HPDE6-E6E7 (cell line): ENCODE results near the gene PATJ.
A peak's percentile ranks its signal among the peaks of the same experiment; 100 is the strongest.
"Not testable (repeated sequence)": the region's sequence is repeated elsewhere in the genome, so short reads cannot be mapped to it uniquely, and the experiment has no call there.

Source experiments
- DNase-seq: peaks from one replicate; pipeline ENCODE4 v3.0.0; 2011; ENCODE audit warnings: missing footprints; ENCODE audit errors: extremely low spot score

PATJ gene

DNA sequence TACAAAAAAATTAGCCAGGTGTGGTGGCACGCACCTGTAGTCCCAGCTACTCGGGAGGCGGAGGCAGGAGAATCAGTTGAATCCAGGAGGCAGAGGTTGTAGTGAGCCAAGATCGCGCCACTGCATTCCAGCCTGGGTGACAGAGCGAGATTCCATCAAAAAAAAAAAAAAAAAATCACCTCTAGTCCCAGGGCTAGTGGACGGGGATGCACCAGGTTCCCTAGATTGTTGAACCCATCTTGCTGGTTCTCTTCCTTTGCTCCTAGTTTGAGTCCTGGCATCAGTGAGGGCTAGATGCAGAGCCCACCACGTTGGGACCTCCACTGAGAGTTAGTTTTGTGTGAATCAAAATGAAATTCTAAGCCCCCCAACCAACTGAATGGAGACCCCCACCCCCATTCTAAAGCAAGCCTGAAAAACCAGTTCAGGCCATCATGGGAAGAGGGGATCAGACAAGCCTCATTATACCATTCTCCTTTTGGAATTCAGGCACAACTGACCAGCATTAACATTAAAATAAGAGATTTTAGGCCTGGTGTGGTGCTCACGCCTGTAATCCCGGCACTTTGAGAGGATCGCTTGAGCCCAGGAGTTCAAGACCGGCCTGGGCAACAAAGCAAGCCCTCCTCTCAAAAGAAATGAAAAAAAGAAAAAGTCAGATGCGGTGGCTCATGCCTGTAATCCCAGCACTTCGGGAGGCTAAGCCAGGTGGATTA lies 434.5 kb downstream of the PATJ start:
- DNase-seq, result no peak

DNA sequence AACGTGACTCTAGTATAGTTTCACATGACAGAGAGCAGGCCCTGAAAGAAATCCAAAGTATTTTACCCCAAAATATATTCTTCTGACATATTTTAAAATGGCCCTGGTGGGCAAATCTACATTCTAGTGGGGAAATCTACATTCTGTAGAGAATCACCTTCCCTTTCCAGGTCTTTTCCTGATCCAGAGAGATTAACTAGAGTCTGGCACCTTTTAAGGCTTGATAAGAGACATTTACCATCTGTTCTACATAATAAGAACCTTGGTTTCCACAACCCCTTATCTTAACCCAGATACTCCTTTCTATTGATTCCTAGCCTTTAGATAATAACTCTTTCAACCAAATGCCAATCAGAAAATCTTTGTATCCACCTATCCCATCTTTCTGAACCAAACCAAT lies 435.3 kb downstream of the PATJ start:
- DNase-seq, result no peak

DNA sequence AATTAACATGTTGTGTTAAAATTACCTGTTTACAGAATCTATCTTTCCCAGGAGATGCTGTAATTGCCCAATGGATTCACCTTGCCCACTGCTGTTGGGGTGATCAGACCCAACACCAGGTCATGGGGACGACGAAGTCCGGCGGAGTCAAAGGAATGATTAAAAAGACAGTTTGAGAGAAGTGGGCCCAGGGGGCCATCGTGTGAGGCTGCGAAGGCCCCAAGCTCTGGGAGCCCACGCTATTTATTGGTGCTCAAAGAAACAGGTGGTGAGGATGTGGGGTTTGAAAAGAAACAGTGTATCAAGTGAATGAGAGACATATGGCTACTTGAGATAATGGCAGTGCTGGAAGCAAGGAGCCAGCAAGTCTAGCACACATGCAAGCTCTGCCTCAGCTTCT lies 436.1 kb downstream of the PATJ start:
- no peak for DNase-seq

DNA sequence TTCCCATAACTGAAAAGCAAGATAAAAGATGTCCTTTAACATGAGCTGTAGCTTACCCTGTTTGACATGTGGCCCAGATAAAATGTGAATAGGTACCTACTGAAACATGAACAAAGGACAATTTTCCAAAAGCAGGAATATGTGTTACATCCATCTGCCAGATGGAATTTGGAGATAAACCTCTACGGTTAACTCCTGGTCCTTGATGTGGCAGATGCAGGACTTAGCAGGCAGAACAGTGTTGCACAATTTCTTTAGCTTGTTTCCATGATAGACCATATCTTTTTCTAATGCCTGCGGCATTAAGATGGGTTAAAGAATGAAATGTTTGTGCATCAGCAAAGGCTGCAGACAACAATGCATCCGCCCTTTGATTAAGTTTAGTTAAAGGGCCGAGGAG lies 437.8 kb downstream of the PATJ start:
- DNase-seq, result not testable (repeated sequence)

- DNase-seq, result peak; percentile 20
These were observed 438.4 kb downstream of the PATJ start for GRCh38 chr1:62180639-62181038.

DNA sequence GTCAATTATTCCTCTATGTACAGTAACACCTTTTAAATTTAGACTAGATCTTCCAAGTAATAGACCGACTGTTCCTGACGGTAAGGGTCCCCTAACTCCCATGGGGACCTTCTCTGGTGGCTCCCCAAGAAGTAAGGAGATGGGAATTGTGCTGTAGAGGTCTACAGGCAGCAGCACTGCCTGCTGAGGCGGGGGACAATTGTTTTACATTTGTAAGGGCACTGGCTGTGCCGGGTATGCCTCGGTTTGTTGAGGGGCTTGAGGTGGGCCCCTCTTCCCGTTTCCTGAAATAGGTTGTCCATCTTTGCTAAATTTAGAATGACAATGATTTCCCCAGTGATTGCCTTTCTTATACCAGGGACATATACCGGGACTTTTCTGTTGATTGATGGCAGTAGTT lies 439.3 kb downstream of the PATJ start:
- DNase-seq, result no peak

DNA sequence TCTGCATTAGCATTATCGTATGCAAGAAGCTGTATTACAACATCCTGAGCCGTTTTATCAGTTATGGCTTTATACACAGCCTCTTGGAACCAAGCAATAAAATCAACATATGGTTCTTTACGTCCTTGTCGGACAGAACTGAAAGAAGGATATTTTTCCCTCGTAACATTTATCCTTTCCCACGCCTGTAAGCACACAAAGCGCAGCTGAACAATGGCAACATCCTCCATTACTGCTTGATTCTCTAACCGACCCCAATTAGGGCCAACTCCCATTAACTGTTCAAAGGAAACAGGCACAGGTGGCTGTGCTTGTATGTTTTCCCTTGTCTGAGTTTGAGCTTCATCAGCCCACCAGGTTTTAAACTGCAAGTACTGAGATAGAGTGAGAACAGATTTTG lies 439.9 kb downstream of the PATJ start:
- DNase-seq, result not testable (repeated sequence)

- DNase-seq, result not testable (repeated sequence)
These were observed 441.1 kb downstream of the PATJ start for GRCh38 chr1:62183164-62184020.

DNA sequence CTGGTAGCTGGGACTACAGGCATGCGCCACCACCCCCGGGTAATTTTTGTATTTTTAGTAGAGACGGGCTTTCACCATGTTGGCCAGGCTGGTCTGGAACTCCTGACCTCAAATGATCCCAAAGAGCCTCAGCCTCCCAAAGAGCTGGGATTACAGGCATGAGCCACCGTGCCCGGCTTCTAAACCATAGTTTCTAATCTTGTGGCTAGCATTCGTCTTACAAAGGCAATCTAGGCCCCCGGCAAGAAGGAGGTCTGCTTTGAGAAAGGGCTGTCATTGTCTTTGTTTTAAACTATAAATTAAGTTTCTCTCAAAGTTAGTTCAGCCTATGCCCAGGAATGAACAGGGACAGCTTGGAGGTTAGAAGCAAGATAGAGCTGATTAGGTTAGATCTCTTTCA lies 442.1 kb downstream of the PATJ start:
- no peak for DNase-seq

DNA sequence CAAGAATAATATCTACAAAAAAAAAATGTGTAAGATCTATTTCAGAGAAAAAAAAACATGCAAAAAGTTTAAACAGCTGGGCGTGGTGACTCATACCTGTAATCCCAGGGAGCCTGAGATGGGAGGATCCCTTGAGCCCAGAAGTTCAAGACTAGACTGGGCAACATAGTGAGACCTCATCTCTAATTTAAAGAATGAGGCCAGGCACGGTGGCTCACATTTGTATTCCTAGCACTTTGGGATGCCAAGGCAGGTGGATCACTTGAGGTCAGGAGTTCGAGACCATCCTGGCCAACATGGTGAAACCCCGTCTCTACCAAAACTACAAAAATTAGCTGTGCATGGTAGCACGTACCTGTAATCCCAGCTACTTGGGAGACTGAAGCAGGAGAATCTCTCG lies 443.0 kb downstream of the PATJ start:
- not testable (repeated sequence) for DNase-seq

- DNase-seq, result no peak
These were observed 443.4 kb downstream of the PATJ start for GRCh38 chr1:62185677-62186076.

GRCh38 chr1:62187548-62187947 lies 445.3 kb downstream of the PATJ start:
- DNase-seq, result no peak

DNA sequence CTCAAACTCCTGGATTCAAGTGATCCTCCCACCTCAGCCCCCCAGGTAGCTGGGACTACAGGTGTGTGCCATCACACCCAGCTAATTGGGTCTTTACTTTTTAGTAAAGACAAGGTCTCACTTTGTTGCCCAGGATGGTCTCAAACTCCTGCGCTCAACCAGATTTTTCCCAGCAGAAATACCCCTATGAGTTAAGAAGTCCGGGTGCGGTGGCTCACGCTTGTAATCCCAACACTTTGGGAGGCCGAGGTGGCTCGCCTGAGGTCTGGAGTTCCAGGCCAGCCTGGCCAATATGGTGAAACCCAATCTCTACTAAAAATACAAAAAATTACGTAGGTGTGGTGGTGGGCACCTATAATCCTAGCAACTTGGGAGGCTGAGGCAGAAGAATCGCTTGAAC lies 445.8 kb downstream of the PATJ start:
- no peak for DNase-seq

GRCh38 chr1:62194651-62195544 lies 452.6 kb downstream of the PATJ start, which contains the start of gene L1TD1:
L1TD1 (plus strand) TSS chr1:62194849; CDS start chr1:62206629, 11,780 bp downstream.
- no peak for DNase-seq

DNA sequence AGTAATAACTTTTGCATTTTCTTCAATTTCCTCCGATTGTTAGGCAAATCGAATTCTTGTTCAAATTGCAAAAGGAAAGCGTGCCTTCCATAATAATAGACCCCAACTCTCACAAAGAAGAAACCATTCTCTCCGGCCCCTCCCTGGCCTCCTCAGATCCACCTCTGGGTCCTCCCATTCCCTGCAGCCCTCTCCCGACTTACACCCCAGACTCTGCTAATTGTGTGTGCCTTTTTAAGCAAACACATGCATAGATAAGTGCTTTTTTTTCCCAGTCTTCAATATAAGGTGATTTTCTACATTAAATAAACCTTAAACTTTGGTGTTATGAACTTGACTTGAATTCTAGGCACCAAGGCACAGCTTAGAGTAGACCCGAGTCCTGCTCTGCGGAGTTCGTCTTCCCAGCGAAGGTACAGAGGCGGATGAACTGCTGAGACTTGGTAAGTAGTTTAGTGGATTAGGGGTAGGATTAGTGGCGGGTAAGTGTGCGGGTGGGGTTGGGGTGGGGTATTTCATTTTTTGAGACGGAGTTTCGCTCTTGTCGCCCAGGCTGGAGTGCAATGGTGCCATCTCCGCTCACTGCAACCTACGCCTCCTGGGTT lies 453.9 kb downstream of the PATJ start:
- DNase-seq, result no peak

DNA sequence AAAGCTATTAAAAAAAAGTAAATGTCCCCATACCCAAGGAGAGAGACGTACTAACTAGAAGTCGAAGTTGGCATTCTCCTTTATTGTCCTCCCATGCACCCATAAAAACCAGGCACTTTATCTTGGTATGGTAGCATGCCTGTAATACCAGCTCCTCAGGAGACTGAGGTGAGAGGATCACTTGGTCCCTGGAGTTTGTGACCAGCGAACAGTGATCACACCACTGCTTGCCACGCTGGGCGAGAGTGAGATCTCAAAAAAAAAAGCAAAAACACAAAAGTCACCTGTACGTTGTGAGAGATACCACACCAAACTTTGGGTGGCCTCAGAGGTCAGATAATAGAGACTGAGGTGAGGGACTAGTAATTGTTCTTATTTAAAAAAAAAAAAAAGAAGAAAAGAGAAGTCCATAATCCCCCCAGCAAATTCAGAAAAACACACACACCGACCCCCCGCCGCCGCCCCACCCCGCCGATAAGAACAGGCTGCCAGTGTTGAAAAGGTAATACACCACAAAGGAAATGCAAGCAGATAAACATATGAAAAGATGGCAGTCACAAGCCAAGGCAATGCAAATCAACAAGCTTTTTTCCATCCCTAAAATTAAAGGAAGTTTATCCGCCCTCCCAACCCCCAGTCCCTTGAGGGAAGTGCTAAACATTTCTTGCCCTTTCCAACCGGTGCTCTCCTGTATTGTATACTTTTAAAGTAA lies 455.9 kb downstream of the PATJ start:
- no peak for DNase-seq

DNA sequence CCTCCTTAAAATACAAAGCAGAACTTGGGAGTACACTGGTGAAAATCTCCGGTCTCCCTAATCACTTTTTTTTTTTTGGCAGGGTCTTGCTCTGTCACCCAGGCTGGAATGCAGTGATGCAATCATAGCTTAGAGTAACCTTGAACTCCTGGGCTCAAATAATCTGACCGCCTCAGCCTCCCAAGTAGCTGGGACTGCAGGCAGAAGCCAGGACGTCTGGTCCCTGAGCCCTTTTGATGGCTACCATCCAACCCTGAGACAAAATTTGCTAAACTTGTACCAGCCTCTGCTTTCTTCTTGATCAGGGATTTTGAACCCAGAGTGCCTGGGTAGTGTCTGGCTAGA lies 456.5 kb downstream of the PATJ start:
- DNase-seq, result no peak

DNA sequence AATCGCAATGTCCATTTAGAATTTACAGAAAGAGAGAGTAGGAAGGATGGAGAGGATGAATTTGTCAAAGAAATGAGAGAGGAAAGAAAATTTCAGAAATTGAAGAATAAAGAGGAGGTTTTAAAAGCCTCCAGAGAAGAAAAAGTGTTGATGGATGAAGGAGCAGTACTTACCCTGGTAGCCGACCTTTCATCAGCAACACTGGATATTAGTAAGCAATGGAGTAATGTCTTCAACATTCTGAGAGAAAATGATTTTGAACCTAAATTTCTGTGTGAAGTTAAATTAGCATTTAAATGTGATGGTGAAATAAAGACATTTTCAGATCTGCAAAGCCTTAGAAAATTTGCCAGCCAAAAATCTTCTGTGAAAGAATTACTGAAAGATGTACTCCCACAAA lies 464.9 kb downstream of the PATJ start:
- DNase-seq, result no peak

GRCh38 chr1:62208087-62208486 lies 465.8 kb downstream of the PATJ start:
- no peak for DNase-seq

DNA sequence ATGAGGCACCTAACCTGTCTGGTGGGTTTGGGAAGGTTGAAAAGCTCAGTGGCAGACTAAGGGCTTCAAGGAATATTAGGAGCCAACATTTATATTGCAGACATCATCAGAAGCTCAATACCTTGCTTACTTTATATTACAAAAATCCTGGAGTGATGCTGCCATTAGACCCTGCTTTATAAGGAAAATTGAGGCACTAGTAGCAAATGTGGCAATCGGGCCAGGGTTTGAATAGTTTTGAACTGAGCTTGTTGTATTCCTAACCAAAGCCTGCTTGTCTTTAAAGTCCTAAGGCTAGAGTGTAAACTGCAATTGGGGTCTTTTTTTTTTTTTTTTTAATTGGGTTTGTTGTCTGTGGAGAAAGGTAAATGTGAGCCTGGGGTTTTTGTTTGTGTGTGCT lies 466.7 kb downstream of the PATJ start:
- DNase-seq, result no peak

DNA sequence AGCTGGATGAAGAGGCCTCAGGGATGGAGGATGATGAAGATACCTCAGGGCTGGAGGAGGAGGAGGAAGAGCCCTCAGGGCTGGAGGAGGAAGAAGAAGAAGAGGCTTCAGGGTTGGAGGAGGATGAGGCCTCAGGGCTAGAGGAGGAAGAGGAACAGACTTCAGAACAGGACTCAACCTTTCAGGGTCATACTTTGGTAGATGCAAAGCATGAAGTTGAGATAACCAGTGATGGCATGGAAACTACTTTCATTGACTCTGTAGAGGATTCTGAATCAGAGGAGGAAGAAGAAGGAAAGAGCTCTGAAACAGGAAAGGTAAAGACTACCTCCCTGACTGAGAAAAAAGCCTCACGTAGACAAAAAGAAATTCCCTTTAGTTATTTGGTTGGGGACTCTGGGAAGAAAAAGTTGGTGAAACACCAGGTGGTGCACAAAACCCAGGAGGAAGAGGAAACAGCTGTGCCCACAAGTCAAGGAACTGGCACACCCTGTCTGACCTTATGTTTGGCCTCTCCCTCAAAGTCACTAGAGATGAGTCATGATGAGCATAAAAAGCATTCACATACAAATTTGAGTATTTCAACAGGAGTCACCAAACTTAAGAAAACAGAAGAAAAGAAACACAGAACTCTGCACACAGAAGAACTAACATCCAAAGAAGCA lies 467.8 kb downstream of the PATJ start:
- peak; percentile 34 for DNase-seq
